ENCODE data around the gene TRIM24.

TRIM24 gene

GRCh38 chr7:138440460-138440859 is 19.6 kb upstream of the TRIM24 start:
- Histone ChIP-seq H3K27ac (replicated peaks) (no peak overlapping the region), H3K4me3 (replicated peaks; ENCODE audit: insufficient read depth, low read length) (no peak overlapping the region), H3K27me3 (ENCODE audit: insufficient read depth, poor library complexity, severe bottlenecking) (no peaks in the 10 kb centered on the region)
- TF ChIP-seq CTCF (IDR thresholded peaks at IDR 0.05; ENCODE audit: insufficient read depth, low read length): no peak
- TF ChIP-seq GABPA (IDR thresholded peaks at IDR 0.05; ENCODE audit: low read depth): no peak
- TF ChIP-seq SPI1 (IDR thresholded peaks at IDR 0.05; ENCODE audit: borderline replicate concordance, low read depth): no peak
- no peak for TF ChIP-seq POLR2AphosphoS5 (IDR thresholded peaks at IDR 0.05; ENCODE audit: low read depth)
- no peak for TF ChIP-seq REST (IDR thresholded peaks at IDR 0.05; ENCODE audit: insufficient replicate concordance, low read depth)
- DNase-seq (ENCODE audit: low read depth in 1 of 2, low spot score in 1 of 2): no peak

- Histone ChIP-seq H3K27me3 (ENCODE audit: insufficient read depth, poor library complexity, severe bottlenecking) (no peaks in the 10 kb centered on the region), H3K4me3 (replicated peaks; ENCODE audit: insufficient read depth, low read length) (no peak overlapping the region), H3K27ac (replicated peaks) (no peak overlapping the region)
- no peak for DNase-seq (ENCODE audit: low read depth in 1 of 2, low spot score in 1 of 2)
- TF ChIP-seq POLR2AphosphoS5 (IDR thresholded peaks at IDR 0.05; ENCODE audit: low read depth) (no peak), SPI1 (IDR thresholded peaks at IDR 0.05; ENCODE audit: borderline replicate concordance, low read depth) (no peak), CTCF (IDR thresholded peaks at IDR 0.05; ENCODE audit: insufficient read depth, low read length) (no peak), GABPA (IDR thresholded peaks at IDR 0.05; ENCODE audit: low read depth) (no peak), REST (IDR thresholded peaks at IDR 0.05; ENCODE audit: insufficient replicate concordance, low read depth) (no peak)
These were observed 17.2 kb upstream of the TRIM24 start for GRCh38 chr7:138442822-138443221.

- no peak for DNase-seq (ENCODE audit: low read depth in 1 of 2, low spot score in 1 of 2)
- TF ChIP-seq CTCF (IDR thresholded peaks at IDR 0.05; ENCODE audit: insufficient read depth, low read length) (no peak), SPI1 (IDR thresholded peaks at IDR 0.05; ENCODE audit: borderline replicate concordance, low read depth) (no peak), POLR2AphosphoS5 (IDR thresholded peaks at IDR 0.05; ENCODE audit: low read depth) (no peak), GABPA (IDR thresholded peaks at IDR 0.05; ENCODE audit: low read depth) (no peak), REST (IDR thresholded peaks at IDR 0.05; ENCODE audit: insufficient replicate concordance, low read depth) (no peak)
- H3K27me3 ChIP-seq (ENCODE audit: insufficient read depth, poor library complexity, severe bottlenecking): no peaks in the 10 kb centered on the region
- H3K27ac ChIP-seq (replicated peaks): no peak overlapping the region
- no peak overlapping the region for H3K4me3 ChIP-seq (replicated peaks; ENCODE audit: insufficient read depth, low read length)
These were observed 10.5 kb upstream of the TRIM24 start for GRCh38 chr7:138449580-138449979.
